Activated CD8-positive, alpha-beta memory T cell treated with anti-CD3 and anti-CD28 coated beads, Interleukin-2, amount 50 U/mL, for 1 hour (primary cell): ENCODE data around the gene ASCL2.
"Not testable (repeated sequence)": the region's sequence is repeated elsewhere in the genome, so short reads cannot be mapped to it uniquely, and the experiment has no call there.

Source experiments
- DNase-seq: peaks from one replicate; pipeline ENCODE4 v3.0.0-alpha.2; 2020; ENCODE audit errors: extremely low read depth

Gene ASCL2

GRCh38 chr11:2260491-2261364 is 9.7 kb downstream of the ASCL2 start:
- no peak for DNase-seq

- no peak for DNase-seq
Measured at GRCh38 chr11:2259897-2260451, 10.4 kb downstream of the ASCL2 start.

GRCh38 chr11:2259466-2259830 is 10.9 kb downstream of the ASCL2 start:
- no peak for DNase-seq

GRCh38 chr11:2258501-2259465 is 11.6 kb downstream of the ASCL2 start:
- no peak for DNase-seq

GRCh38 chr11:2256951-2257700 is 13.3 kb downstream of the ASCL2 start:
- no peak for DNase-seq

- no peak for DNase-seq
Measured at GRCh38 chr11:2256293-2256913, 14.0 kb downstream of the ASCL2 start.

- no peak for DNase-seq
Measured at GRCh38 chr11:2252018-2252417, 18.4 kb downstream of the ASCL2 start.

- no peak for DNase-seq
Measured at GRCh38 chr11:2251138-2251537, 19.2 kb downstream of the ASCL2 start.

GRCh38 chr11:2250485-2250884 is 19.9 kb downstream of the ASCL2 start:
- DNase-seq, result no peak

GRCh38 chr11:2250041-2250440 is 20.3 kb downstream of the ASCL2 start:
- DNase-seq, result no peak

GRCh38 chr11:2249189-2249916 is 21.0 kb downstream of the ASCL2 start:
- no peak for DNase-seq

- DNase-seq, result no peak
Measured at GRCh38 chr11:2248762-2249161, 21.6 kb downstream of the ASCL2 start.

- no peak for DNase-seq
Measured at GRCh38 chr11:2248242-2248641, 22.1 kb downstream of the ASCL2 start.

GRCh38 chr11:2247496-2247895 is 22.9 kb downstream of the ASCL2 start:
- DNase-seq, result no peak

GRCh38 chr11:2240834-2241233 is 29.6 kb downstream of the ASCL2 start:
- DNase-seq, result no peak

GRCh38 chr11:2237457-2238238 is 32.7 kb downstream of the ASCL2 start:
- no peak for DNase-seq

- DNase-seq, result not testable (repeated sequence)
Measured at GRCh38 chr11:2236381-2237134, 33.8 kb downstream of the ASCL2 start.

GRCh38 chr11:2235588-2236326 is 34.6 kb downstream of the ASCL2 start:
- no peak for DNase-seq
